BE2C (cell line): ENCODE data around the gene TMED10.
"Not testable (repeated sequence)": the region's sequence is repeated elsewhere in the genome, so short reads cannot be mapped to it uniquely, and the experiment has no call there.

Experiments used
- DNase-seq: peaks from one replicate; pipeline ENCODE4 v3.0.0-alpha.2; 2020
- H3K27me3 ChIP-seq: fragments of 250-450 bp; sonication (Bioruptor Pico); 2 replicates; pipeline ENCODE4 v1.5.1; 2020; ENCODE audit warnings: mild to moderate bottlenecking
- H3K36me3 ChIP-seq: fragments of 250-450 bp; sonication (Bioruptor Pico); 2 replicates; pipeline ENCODE4 v1.5.1; 2020; ENCODE audit warnings: mild to moderate bottlenecking
- H3K4me1 ChIP-seq: fragments of 250-450 bp; sonication (Bioruptor Pico); 2 replicates; pipeline ENCODE4 v1.5.1; 2020
- H3K4me3 ChIP-seq: 2 replicates; pipeline ENCODE4 v1.5.1; 2011; ENCODE audit warnings: low read depth, low read length
- H3K9me3 ChIP-seq: fragments of 250-450 bp; sonication (Bioruptor Pico); 2 replicates; pipeline ENCODE4 v1.5.1; 2020
- TF ChIP-seq, protein P1 (sequence below): IDR thresholded peaks from 2 replicates; pipeline ENCODE4 v1.5.1; 2012; ENCODE audit warnings: mild to moderate bottlenecking, low read depth, low read length

Gene TMED10

DNA sequence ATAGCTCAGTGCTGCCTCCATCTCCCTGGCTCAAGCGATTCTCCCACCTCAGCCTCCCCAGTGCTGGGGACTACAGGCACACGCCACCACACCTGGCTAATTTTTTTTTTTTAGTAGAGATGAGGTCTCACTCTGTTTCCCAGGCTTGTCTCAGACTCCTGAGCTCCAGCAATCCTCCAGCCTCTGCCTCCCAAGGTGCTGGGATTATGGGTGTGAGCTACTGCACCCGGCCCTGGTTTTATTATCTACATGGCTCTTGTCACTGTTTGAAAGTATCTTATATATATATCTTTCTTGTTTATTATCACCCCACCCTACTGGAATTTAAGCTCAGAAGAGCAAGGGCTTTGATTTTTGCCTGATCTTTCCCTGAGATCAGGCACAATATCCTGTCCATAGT is 7.6 kb upstream of the TMED10 start:
- TF ChIP-seq, protein P1, sequence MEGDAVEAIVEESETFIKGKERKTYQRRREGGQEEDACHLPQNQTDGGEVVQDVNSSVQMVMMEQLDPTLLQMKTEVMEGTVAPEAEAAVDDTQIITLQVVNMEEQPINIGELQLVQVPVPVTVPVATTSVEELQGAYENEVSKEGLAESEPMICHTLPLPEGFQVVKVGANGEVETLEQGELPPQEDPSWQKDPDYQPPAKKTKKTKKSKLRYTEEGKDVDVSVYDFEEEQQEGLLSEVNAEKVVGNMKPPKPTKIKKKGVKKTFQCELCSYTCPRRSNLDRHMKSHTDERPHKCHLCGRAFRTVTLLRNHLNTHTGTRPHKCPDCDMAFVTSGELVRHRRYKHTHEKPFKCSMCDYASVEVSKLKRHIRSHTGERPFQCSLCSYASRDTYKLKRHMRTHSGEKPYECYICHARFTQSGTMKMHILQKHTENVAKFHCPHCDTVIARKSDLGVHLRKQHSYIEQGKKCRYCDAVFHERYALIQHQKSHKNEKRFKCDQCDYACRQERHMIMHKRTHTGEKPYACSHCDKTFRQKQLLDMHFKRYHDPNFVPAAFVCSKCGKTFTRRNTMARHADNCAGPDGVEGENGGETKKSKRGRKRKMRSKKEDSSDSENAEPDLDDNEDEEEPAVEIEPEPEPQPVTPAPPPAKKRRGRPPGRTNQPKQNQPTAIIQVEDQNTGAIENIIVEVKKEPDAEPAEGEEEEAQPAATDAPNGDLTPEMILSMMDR = no peak
- no peaks in the 10 kb centered on the region for H3K9me3 ChIP-seq
- H3K4me1 ChIP-seq = no peaks in the 10 kb centered on the region
- H3K27me3 ChIP-seq = no peaks in the 10 kb centered on the region
- H3K4me3 ChIP-seq = no peak overlapping the region
- DNase-seq = no peak
- no peaks in the 10 kb centered on the region for H3K36me3 ChIP-seq

DNA sequence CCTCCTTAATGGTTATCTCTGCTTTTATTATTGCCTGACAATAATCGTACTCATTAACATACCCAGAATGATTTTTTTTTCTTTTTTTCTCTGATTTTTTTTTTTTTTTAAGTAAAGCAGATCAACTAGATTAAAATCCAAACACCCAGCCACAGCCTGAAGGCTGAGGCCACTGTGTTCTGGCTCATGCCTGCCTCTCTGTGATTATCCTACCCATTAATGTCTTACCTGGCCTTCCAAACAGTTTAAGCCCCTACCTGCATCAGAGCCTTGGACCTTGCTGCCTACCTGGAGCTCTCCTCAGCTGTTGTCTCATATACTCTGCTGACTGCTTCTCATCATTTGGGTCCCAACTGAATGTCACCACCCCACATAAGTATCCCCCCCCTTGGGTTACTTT is 6.8 kb upstream of the TMED10 start:
- Histone ChIP-seq H3K36me3 (no peaks in the 10 kb centered on the region), H3K4me3 (no peak overlapping the region), H3K27me3 (no peaks in the 10 kb centered on the region), H3K9me3 (no peaks in the 10 kb centered on the region), H3K4me1 (no peaks in the 10 kb centered on the region)
- DNase-seq = no peak
- TF ChIP-seq, protein P1 = no peak

DNA sequence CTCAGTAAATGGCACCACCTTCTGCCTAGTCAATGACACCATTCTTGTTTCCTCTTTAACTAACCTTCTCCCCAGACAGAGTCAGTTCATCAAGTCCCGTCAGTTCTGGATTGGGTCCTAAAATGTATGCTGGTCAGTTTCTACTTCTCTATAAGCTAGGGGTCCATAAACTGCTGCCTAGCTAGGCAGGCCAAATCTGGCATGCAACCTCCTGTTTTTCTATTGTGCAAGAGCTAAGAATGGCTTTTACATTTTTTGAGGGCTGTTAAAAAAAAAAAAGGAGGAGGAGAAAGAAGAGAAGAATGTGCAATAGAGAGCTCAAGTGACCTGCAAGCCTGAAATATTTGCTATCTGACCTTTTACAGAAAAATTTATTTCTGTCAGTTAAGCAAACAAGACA is 6.4 kb upstream of the TMED10 start:
- H3K27me3 ChIP-seq = no peaks in the 10 kb centered on the region
- H3K9me3 ChIP-seq = no peaks in the 10 kb centered on the region
- no peaks in the 10 kb centered on the region for H3K36me3 ChIP-seq
- no peak for DNase-seq
- H3K4me1 ChIP-seq = no peaks in the 10 kb centered on the region
- TF ChIP-seq, protein P1 = no peak
- no peak overlapping the region for H3K4me3 ChIP-seq

DNA sequence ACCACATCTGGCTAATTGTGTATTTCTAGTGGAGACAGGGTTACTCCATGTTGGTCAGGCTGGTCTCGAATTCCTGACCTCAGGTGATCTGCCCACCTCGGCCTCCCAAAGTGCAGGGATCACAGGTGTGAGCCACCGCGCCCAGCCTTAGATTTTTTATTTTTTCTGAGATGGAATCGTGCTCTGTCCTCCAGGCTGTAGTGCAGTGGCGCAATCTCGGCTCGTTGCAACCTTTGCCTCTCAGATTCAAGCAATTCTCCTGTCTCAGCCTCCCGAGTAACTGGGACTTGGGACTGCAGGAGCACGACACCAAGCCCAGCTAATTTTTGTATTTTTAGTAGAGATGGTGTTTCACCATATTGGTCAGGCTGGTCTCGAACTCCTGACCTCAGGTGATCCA is 5.8 kb upstream of the TMED10 start:
- H3K4me3 ChIP-seq, DNase-seq, H3K4me1 ChIP-seq, H3K9me3 ChIP-seq, H3K36me3 ChIP-seq, H3K27me3 ChIP-seq: not testable (repeated sequence)

DNA sequence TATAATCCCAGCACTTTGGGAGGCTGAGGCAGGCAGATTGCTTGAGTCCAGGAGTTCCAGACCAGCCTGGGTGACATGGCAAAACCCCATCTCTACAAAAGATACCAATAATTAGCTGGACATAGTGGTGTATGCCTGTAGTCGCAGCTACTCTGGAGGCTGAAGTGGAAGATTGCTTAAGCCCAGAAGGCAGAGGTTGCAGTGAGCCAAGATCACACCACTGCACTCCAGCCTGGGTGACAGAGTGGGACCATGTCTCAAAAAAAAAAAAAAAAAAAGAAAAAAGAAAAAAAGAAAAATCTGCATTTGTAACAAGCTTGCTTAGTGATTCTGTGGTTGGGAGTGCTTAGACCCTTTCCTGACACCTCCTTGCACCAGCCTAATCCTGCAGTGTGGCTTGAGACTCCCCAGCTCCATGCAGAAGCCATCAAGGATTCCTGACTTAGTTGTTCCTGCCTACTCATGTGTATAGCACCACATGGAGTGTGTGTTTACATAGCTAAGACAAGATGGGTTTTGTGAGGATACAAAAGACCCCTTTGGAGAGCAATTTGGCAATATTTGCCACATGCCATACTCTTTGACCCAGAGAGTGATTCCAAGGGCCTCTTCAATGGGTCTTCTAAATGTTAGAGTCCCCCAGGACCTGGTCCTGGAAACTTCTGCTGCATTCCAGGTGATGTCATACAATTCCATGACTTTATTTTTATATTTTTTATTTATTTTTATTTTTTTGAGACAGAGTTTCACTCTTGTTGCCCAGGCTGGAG is 5.1 kb upstream of the TMED10 start:
- Histone ChIP-seq H3K4me1 (no peaks in the 10 kb centered on the region), H3K9me3 (no peaks in the 10 kb centered on the region), H3K27me3 (no peaks in the 10 kb centered on the region), H3K36me3 (no peaks in the 10 kb centered on the region), H3K4me3 (no peak overlapping the region)
- TF ChIP-seq, protein P1 = no peak
- no peak for DNase-seq

DNA sequence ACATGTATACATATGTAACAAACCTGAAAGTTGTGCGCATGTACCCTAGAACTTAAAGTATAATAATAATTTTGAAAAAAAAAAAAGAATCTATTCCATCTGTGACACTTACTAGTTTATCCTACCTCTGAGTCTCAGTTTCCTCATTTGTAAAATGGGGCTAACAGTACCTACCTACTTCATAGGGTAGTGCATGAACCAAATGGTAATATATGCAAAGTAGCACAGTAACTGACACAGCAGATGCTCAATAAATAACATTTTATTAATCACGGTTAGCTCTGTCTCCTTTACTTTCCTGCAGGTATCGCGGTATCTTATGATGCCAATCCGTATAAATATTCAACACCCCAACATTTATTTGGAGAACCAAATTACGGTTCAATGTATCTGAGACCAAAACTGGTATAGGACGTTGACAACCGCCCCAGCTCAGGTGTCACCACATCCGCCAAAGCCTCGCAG is 703 bp downstream of the TMED10 start:
- H3K4me3 ChIP-seq = peak overlapping the region; percentile 80
- TF ChIP-seq, protein P1 = no peak
- H3K4me1 ChIP-seq = no peaks in the 10 kb centered on the region
- H3K27me3 ChIP-seq = no peaks in the 10 kb centered on the region
- H3K9me3 ChIP-seq = no peaks in the 10 kb centered on the region
- DNase-seq = no peak
- H3K36me3 ChIP-seq = no peaks in the 10 kb centered on the region
